ENCODE results near the gene WDR81. TPM values are rescaled to one million over a fixed set of nuclear protein-coding genes. Genes with fewer than 3 reads are reported as not detected.

Gene WDR81
- total RNA-seq, result 47.7 and 47.8 TPM in 2 replicates

- Histone ChIP-seq H3K79me2 (ENCODE audit: insufficient read depth, low read length) (peaks cover 38% of the 10 kb centered on the region), H3K9me3 (ENCODE audit: low read depth, low read length) (no peaks in the 10 kb centered on the region), H3K27me3 (ENCODE audit: insufficient read depth, low read length) (no peaks in the 10 kb centered on the region), H3K4me1 (ENCODE audit: insufficient read depth, low read length) (peaks cover 14% of the 10 kb centered on the region), H2AFZ (ENCODE audit: low read length) (peak within 1 kb of the TSS; percentile 89), H4K20me1 (ENCODE audit: insufficient read depth, low read length) (peaks cover 7% of the 10 kb centered on the region), H3K4me3 (ENCODE audit: insufficient read depth, low read length) (peak within 1 kb of the TSS; percentile 79), H3K36me3 (ENCODE audit: insufficient read depth, low read length) (peaks cover 12% of the 10 kb centered on the region), H3K27ac (ENCODE audit: low read depth, low read length) (peak within 1 kb of the TSS; percentile 23), H3K4me2 (ENCODE audit: insufficient read depth, low read length) (peak within 1 kb of the TSS; percentile 86)
- TF ChIP-seq CTCF (IDR thresholded peaks at IDR 0.05; ENCODE audit: extremely low read depth, low read depth, low read length), result no peak
- peak; percentile 99 for DNase-seq (ENCODE audit: insufficient read length, low spot score, missing footprints)
Observed at GRCh38 chr17:1724351-1724868, at the start of gene WDR81. Gene WDR81 (plus strand): TSS chr17:1724704. CDS start chr17:1724960, 256 bp downstream.

DNA sequence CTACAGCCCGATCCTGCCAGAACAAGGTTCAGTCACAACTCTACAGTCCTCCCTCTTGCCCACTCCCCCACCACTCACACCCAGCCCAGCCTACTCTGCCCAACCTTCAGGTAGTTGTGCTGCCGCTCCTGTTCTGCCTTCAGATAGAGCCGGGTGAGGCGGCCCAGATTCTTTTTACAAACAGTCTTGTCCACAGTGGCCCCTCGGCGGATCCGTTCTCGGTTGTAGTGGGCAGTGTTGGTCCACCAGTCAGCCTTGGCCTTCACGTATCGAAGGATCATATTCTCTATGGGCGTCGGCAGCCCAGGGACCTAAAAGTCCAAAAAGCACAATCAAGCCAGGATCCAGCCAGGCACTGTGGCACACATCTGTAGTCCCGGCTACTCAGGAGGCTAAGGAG is 48.1 kb upstream of the WDR81 start:
- Histone ChIP-seq H3K4me1 (ENCODE audit: insufficient read depth, low read length) (no peaks in the 10 kb centered on the region), H3K4me3 (ENCODE audit: insufficient read depth, low read length) (no peak overlapping the region), H2AFZ (ENCODE audit: low read length) (no peak overlapping the region), H3K36me3 (ENCODE audit: insufficient read depth, low read length) (peaks cover 97% of the 10 kb centered on the region), H4K20me1 (ENCODE audit: insufficient read depth, low read length) (peaks cover 34% of the 10 kb centered on the region), H3K79me2 (ENCODE audit: insufficient read depth, low read length) (peaks cover 33% of the 10 kb centered on the region), H3K4me2 (ENCODE audit: insufficient read depth, low read length) (no peak overlapping the region), H3K27ac (ENCODE audit: low read depth, low read length) (no peak overlapping the region), H3K9me3 (ENCODE audit: low read depth, low read length) (no peaks in the 10 kb centered on the region), H3K27me3 (ENCODE audit: insufficient read depth, low read length) (no peaks in the 10 kb centered on the region)
- TF ChIP-seq CTCF (IDR thresholded peaks at IDR 0.05; ENCODE audit: extremely low read depth, low read depth, low read length), result no peak
- no peak for DNase-seq (ENCODE audit: insufficient read length, low spot score, missing footprints)

- TF ChIP-seq CTCF (IDR thresholded peaks at IDR 0.05; ENCODE audit: extremely low read depth, low read depth, low read length), result no peak
- peak; percentile 57 for DNase-seq (ENCODE audit: insufficient read length, low spot score, missing footprints)
- no peaks in the 10 kb centered on the region for H3K9me3 ChIP-seq (ENCODE audit: low read depth, low read length)
- no peaks in the 10 kb centered on the region for H3K27me3 ChIP-seq (ENCODE audit: insufficient read depth, low read length)
- H3K79me2 ChIP-seq (ENCODE audit: insufficient read depth, low read length), result peaks cover 56% of the 10 kb centered on the region
- peaks cover 51% of the 10 kb centered on the region for H3K36me3 ChIP-seq (ENCODE audit: insufficient read depth, low read length)
- peak overlapping the region; percentile 99 for H3K4me2 ChIP-seq (ENCODE audit: insufficient read depth, low read length)
- peak overlapping the region; percentile 96 for H3K4me3 ChIP-seq (ENCODE audit: insufficient read depth, low read length)
- H3K27ac ChIP-seq (ENCODE audit: low read depth, low read length), result peak overlapping the region; percentile 77
- H2AFZ ChIP-seq (ENCODE audit: low read length), result no peak overlapping the region
- peaks cover 37% of the 10 kb centered on the region for H4K20me1 ChIP-seq (ENCODE audit: insufficient read depth, low read length)
- peaks cover 9% of the 10 kb centered on the region for H3K4me1 ChIP-seq (ENCODE audit: insufficient read depth, low read length)
Observed at GRCh38 chr17:1683459-1683858, 41.0 kb upstream of the WDR81 start.

GRCh38 chr17:1684378-1685189 is 39.9 kb upstream of the WDR81 start, which contains the start of gene PRPF8:
Gene PRPF8 (minus strand): TSS chr17:1684867. CDS start chr17:1684571, 296 bp downstream.
- H3K4me1 ChIP-seq (ENCODE audit: insufficient read depth, low read length), result peaks cover 9% of the 10 kb centered on the region
- peaks cover 28% of the 10 kb centered on the region for H4K20me1 ChIP-seq (ENCODE audit: insufficient read depth, low read length)
- peak within 1 kb of the TSS; percentile 99 for H3K4me2 ChIP-seq (ENCODE audit: insufficient read depth, low read length)
- DNase-seq (ENCODE audit: insufficient read length, low spot score, missing footprints), result peak; percentile 100
- no peak for TF ChIP-seq CTCF (IDR thresholded peaks at IDR 0.05; ENCODE audit: extremely low read depth, low read depth, low read length)
- H3K27ac ChIP-seq (ENCODE audit: low read depth, low read length), result peak within 1 kb of the TSS; percentile 77
- H3K79me2 ChIP-seq (ENCODE audit: insufficient read depth, low read length), result peaks cover 50% of the 10 kb centered on the region
- no peaks in the 10 kb centered on the region for H3K9me3 ChIP-seq (ENCODE audit: low read depth, low read length)
- H3K4me3 ChIP-seq (ENCODE audit: insufficient read depth, low read length), result peak within 1 kb of the TSS; percentile 96
- H3K36me3 ChIP-seq (ENCODE audit: insufficient read depth, low read length), result peaks cover 39% of the 10 kb centered on the region
- H3K27me3 ChIP-seq (ENCODE audit: insufficient read depth, low read length), result no peaks in the 10 kb centered on the region
- peak within 1 kb of the TSS; percentile 100 for H2AFZ ChIP-seq (ENCODE audit: low read length)

Data from osteoblast (primary cell).